Measurements from ENCODE around the gene ATP5F1E. TPM values are rescaled to one million over a fixed set of nuclear protein-coding genes. Genes with fewer than 3 reads are reported as not detected.

The ATP5F1E gene
- total RNA-seq, 1 experiment from 2014 or later = 41.1 TPM

GRCh38 chr20:59022754-59023153 is 9.4 kb downstream of the ATP5F1E start:
- DNase-seq (ENCODE audit: low spot score) (no peak), ATAC-seq (no peak)
- TF ChIP-seq STAT6 (CRISPR knock-in tag; conservative IDR thresholded peaks at IDR 0.05; ENCODE audit: low read depth) (no peak), ETV6 (CRISPR knock-in tag; IDR thresholded peaks at IDR 0.05) (no peak), TEAD1 (CRISPR knock-in tag; IDR thresholded peaks at IDR 0.05) (no peak), CDX4 (CRISPR knock-in tag; IDR thresholded peaks at IDR 0.05; ENCODE audit: borderline replicate concordance) (no peak), ZNF425 (CRISPR knock-in tag; conservative IDR thresholded peaks at IDR 0.05) (no peak)
- no peak overlapping the region for H3K27ac Mint-ChIP-seq
- no peak overlapping the region for H3K4me3 Mint-ChIP-seq
- H3K4me1 Mint-ChIP-seq = peaks cover 17% of the 10 kb centered on the region
- ChIA-PET POLR2A (interaction anchor here (0.8 to 1.6 kb wide), 2 partner anchors 9 to 301 kb away, joined by 4 to 6 read pairs; partner anchors contain the start of gene ATP5F1E), CTCF (interaction anchor here (0.6 to 1.0 kb wide), 3 partner anchors 185 to 541 kb away, joined by 3 read pairs; no protein-coding TSS in a partner anchor)
- H3K27me3 Mint-ChIP-seq (ENCODE audit: low read depth) = peaks cover 46% of the 10 kb centered on the region
- H3K36me3 Mint-ChIP-seq = peaks cover 41% of the 10 kb centered on the region
- no peaks in the 10 kb centered on the region for H3K9me3 Mint-ChIP-seq

- TF ChIP-seq ZNF138 (CRISPR knock-in tag; conservative IDR thresholded peaks at IDR 0.05) (no peak), ZNF425 (CRISPR knock-in tag; conservative IDR thresholded peaks at IDR 0.05) (no peak), CTCF (IDR thresholded peaks at IDR 0.05) (no peak), SMAD3 (CRISPR knock-in tag; IDR thresholded peaks at IDR 0.05; ENCODE audit: borderline replicate concordance) (no peak), SP1 (CRISPR knock-in tag; conservative IDR thresholded peaks at IDR 0.05) (no peak), HMGXB4 (CRISPR knock-in tag; IDR thresholded peaks at IDR 0.05) (no peak), IRF2 (CRISPR knock-in tag; IDR thresholded peaks at IDR 0.05; ENCODE audit: borderline replicate concordance, low read depth) (no peak)
- H3K4me1 Mint-ChIP-seq = peaks cover 13% of the 10 kb centered on the region
- H3K27me3 Mint-ChIP-seq (ENCODE audit: low read depth) = peaks cover 37% of the 10 kb centered on the region
- H3K9me3 Mint-ChIP-seq = no peaks in the 10 kb centered on the region
- no peak for DNase-seq (ENCODE audit: low spot score)
- ATAC-seq = no peak
- H3K36me3 Mint-ChIP-seq = peaks cover 25% of the 10 kb centered on the region
- no peak overlapping the region for H3K4me3 Mint-ChIP-seq
- ChIA-PET POLR2A (no interaction called here), CTCF (no interaction called here)
- H3K27ac Mint-ChIP-seq = no peak overlapping the region
Observed at GRCh38 chr20:59020938-59021551, 11.1 kb downstream of the ATP5F1E start.
